DMS 273 (cell line): ENCODE data around the gene MRPS11.
"Not testable (repeated sequence)": the region's sequence is repeated elsewhere in the genome, so short reads cannot be mapped to it uniquely, and the experiment has no call there.

Source experiments
- DNase-seq: peaks from one replicate; lab custom pipeline; 2025; ENCODE audit not compliant: unreplicated experiment; lab: John Stamatoyannopoulos, UW

Gene MRPS11

GRCh38 chr15:88454867-88455810, 12.4 kb upstream of the MRPS11 start:
- DNase-seq, result peak; percentile 95

GRCh38 chr15:88456733-88457132, 10.8 kb upstream of the MRPS11 start:
- no peak for DNase-seq

GRCh38 chr15:88463870-88464532, 3.5 kb upstream of the MRPS11 start:
- no peak for DNase-seq

- no peak for DNase-seq
Measured at GRCh38 chr15:88465633-88466224, 1.8 kb upstream of the MRPS11 start.

GRCh38 chr15:88467935-88468528, 524 bp downstream of the MRPS11 start:
- DNase-seq, result peak; percentile 54

GRCh38 chr15:88468721-88469120, 1.2 kb downstream of the MRPS11 start:
- DNase-seq, result not testable (repeated sequence)

- DNase-seq, result no peak
Measured at GRCh38 chr15:88469321-88469720, 1.8 kb downstream of the MRPS11 start.

- DNase-seq, result no peak
Measured at GRCh38 chr15:88470625-88471372, 3.3 kb downstream of the MRPS11 start.

GRCh38 chr15:88472225-88472624, 4.7 kb downstream of the MRPS11 start:
- no peak for DNase-seq

- DNase-seq, result not testable (repeated sequence)
Measured at GRCh38 chr15:88473661-88474293, 6.3 kb downstream of the MRPS11 start.

GRCh38 chr15:88476635-88477060, 9.1 kb downstream of the MRPS11 start:
- DNase-seq, result peak; percentile 88

- DNase-seq, result no peak
Measured at GRCh38 chr15:88477126-88477525, 9.6 kb downstream of the MRPS11 start.

GRCh38 chr15:88477904-88478303, 10.4 kb downstream of the MRPS11 start:
- DNase-seq, result no peak

- no peak for DNase-seq
Measured at GRCh38 chr15:88479169-88479568, 11.7 kb downstream of the MRPS11 start.

GRCh38 chr15:88480981-88481380, 13.5 kb downstream of the MRPS11 start:
- no peak for DNase-seq

- DNase-seq, result no peak
Measured at GRCh38 chr15:88482263-88482662, 14.8 kb downstream of the MRPS11 start.

GRCh38 chr15:88484682-88485331, 17.3 kb downstream of the MRPS11 start:
- peak; percentile 53 for DNase-seq

GRCh38 chr15:88487178-88487795, 19.8 kb downstream of the MRPS11 start:
- no peak for DNase-seq
